Muscle of arm (tissue), 12 donors: ENCODE measurements around the gene MOV10. TPM values are rescaled to one million over a fixed set of nuclear protein-coding genes. Genes with fewer than 3 reads are reported as not detected.

Experiments used
- DNase-seq: peaks from one replicate; pipeline ENCODE4 v3.0.0-alpha.2; 2013
- polyA plus RNA-seq, 12 donors: library from polyadenylated mRNA; unstranded; fragments of 120-200 nt; gene quantifications; one replicate each; pipeline ENCODE4 v1.2.1, GENCODE V29; 2013; ENCODE audit not compliant: insufficient read length in 12 of 12

Gene MOV10
- polyA plus RNA-seq, 12 donors = 44.6 to 98.3 (median 50.6) TPM; not detected in 1

DNA sequence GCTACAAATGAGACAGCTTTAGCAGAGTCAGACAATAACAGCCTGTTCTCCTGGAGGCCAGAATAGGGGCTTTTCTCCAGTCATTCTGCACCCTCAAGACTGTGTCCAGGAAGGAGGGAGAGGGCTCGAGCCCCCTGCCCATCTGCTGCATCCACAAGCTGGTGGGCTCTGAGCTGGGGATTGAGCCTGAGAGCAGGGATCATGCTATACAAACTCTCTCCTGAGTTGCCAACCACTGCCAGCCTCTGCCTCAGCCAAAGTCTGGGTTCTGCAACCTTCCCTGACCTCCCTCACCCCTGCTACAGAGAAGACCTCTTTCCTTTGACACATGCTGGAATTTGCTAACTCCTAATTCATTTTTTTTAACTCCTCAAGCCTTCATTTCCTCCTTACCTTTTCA, 55.5 kb downstream of the MOV10 start:
- DNase-seq = no peak

DNA sequence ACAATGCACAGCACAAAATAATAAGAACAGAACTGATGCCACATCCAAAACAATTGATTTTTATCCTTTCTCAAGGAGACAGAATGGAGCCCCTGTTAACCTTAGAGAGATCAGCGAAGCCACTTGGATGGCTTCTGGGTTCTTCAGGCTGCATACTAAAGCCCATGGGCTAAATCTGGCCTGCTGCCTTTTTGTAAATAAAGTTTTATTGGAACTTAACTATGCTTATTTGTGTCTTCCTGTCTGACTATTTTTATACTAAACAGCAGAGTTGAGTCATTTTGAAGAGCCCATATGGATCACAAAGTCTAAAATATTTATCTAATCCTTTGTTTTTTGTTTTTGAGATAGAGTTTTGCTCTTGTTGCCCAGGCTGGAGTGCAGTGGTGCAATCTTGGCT, 57.0 kb downstream of the MOV10 start:
- no peak for DNase-seq

GRCh38 chr1:112735752-112736151, 61.3 kb downstream of the MOV10 start:
- DNase-seq = no peak

DNA sequence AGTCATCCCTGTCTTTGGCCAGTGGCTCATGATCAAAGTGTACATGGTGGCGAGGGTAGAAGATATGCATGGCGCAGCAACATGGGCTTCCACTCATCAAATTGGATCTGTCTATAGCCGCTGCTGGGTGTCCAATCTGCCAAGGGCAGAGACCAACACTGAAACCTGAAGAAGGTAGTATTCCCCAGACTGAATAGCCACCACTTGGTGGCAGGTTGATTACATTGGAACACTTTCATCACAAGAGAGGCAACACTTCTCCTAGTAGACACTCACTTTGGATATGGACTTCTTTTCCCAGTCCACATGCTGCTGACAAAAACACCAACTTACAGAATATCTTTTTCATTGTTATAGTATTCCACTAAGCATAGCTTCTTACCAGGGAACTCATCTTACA, 63.1 kb downstream of the MOV10 start:
- DNase-seq = no peak

DNA sequence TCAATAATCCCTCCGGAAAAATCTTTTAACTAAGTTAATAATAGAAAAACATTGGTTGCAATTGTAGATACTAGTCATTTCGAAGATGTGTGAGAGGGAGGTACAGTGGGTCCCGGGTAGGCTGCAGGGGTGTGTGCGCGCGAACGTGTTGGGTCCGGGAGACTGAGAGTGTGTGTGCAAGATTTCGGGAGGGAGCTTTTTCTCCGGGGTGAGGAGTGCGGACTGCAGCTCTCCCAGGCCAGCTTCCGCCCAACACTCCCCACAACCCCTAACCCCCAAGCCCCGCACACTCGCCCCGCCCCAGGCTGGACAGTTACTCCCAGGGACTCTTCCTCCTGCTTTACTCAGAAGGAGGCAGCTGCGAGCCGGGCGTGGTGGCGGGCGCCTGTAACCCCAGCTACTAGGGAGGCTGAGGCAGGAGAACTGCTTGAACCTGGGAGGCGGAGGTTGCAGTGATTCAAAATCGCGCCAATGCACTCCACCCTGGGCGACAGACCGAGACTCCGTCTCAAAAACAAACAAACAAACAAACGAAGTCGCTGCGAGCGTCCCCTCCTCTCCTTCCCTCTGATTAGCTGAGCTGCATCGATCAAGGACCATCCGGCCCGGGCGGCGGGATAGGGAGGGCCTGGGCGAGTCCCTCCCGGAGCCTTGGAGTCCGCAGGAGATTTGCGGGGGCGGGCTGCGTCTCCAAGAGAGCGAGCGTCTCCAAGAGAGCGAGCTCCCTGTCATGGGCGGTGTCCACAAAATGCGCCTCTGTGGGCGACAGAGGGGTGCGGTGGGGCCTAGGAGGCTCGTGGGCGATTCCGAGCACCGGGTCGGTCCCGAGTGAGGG, 68.9 kb downstream of the MOV10 start:
- DNase-seq = no peak

- no peak for DNase-seq
These were observed 69.6 kb downstream of the MOV10 start for GRCh38 chr1:112744009-112744578.

GRCh38 chr1:112748396-112748795, 73.9 kb downstream of the MOV10 start:
- no peak for DNase-seq

Other genes starting within 250 kb of the MOV10 start
- gene WNT2B, start 165.7 kb upstream of the MOV10 start, polyA plus RNA-seq = 10 to 100 TPM in 1 of 12 donors, 1 to 10 TPM in 10, not detected in 1; 3.3 to 13.9 (median 4.1) TPM
- 10 to 100 TPM in 11 of 12 donors, not detected in 1; 14.3 to 25.3 (median 18.7) TPM for gene ST7L, start 55.5 kb upstream of the MOV10 start, polyA plus RNA-seq
- 100 to 1,000 TPM in 5 of 12 donors, 10 to 100 TPM in 7; 61.4 to 947 (median 94.0) TPM for gene CAPZA1, start 54.8 kb upstream of the MOV10 start, polyA plus RNA-seq
- 100 to 1,000 TPM in 11 of 12 donors, not detected in 1; 256 to 396 (median 290) TPM for gene RHOC, start 32.5 kb downstream of the MOV10 start, polyA plus RNA-seq
- gene PPM1J, start 40.7 kb downstream of the MOV10 start, polyA plus RNA-seq = 1 to 10 TPM in 10 of 12 donors, not detected in 2; 1.4 to 3.7 (median 2.7) TPM